Stomach (tissue), 4 donors: ENCODE results near the gene ZCCHC14.
A peak's percentile ranks its signal among the peaks of the same experiment; 100 is the strongest.

Source experiments
- POLR2A ChIP-seq, 4 donors: fragments of 450-650 bp; IDR thresholded peaks; one replicate each; pipeline ENCODE4 v1.6.1; 2016; ENCODE audit warnings: antibody characterized with exemption in 4 of 4, control low read depth in 2 of 4, mild to moderate bottlenecking in 1 of 4, moderate library complexity in 1 of 4
- POLR2AphosphoS5 ChIP-seq, 3 donors: sonication (generic); formaldehyde crosslinking; IDR thresholded peaks; one replicate each; pipeline ENCODE4 v1.6.1; 2016; ENCODE audit warnings: antibody characterized with exemption in 3 of 3
- TF ChIP-seq, protein P1 (sequence below), 7 experiments: fragments of 450-650 bp in 4 of 7; fragments of 200-600 bp in 3 of 7; sonication (generic) in 3 of 7; IDR thresholded peaks; one replicate each; pipeline ENCODE4 v1.5.1; 2016 to 2019; ENCODE audit warnings: antibody characterized with exemption in 7 of 7, control low read depth in 2 of 7, mild to moderate bottlenecking in 1 of 7

GRCh38 chr16:87541147-87541871 is 48.5 kb upstream of the ZCCHC14 start:
- TF ChIP-seq, protein P1, sequence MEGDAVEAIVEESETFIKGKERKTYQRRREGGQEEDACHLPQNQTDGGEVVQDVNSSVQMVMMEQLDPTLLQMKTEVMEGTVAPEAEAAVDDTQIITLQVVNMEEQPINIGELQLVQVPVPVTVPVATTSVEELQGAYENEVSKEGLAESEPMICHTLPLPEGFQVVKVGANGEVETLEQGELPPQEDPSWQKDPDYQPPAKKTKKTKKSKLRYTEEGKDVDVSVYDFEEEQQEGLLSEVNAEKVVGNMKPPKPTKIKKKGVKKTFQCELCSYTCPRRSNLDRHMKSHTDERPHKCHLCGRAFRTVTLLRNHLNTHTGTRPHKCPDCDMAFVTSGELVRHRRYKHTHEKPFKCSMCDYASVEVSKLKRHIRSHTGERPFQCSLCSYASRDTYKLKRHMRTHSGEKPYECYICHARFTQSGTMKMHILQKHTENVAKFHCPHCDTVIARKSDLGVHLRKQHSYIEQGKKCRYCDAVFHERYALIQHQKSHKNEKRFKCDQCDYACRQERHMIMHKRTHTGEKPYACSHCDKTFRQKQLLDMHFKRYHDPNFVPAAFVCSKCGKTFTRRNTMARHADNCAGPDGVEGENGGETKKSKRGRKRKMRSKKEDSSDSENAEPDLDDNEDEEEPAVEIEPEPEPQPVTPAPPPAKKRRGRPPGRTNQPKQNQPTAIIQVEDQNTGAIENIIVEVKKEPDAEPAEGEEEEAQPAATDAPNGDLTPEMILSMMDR (IDR thresholded peaks at IDR 0.05): no peak
- TF ChIP-seq POLR2AphosphoS5 (IDR thresholded peaks at IDR 0.05) (peak in 1 of 3 donors; percentile 63), POLR2A (IDR thresholded peaks at IDR 0.05) (no peak)
